Esophagus (tissue), 2 donors: ENCODE results near the gene SUSD5. TPM values are rescaled to one million over a fixed set of nuclear protein-coding genes. Genes with fewer than 3 reads are reported as not detected.

ENCODE experiments used
- H3K27ac ChIP-seq, 2 donors: one replicate each; pipeline ENCODE4 v1.5.1; 2013; ENCODE audit warnings: low read depth in 2 of 2, mild to moderate bottlenecking in 2 of 2, inconsistent platforms in 1 of 2, low read length in 1 of 2, moderate library complexity in 1 of 2
- H3K27me3 ChIP-seq, 2 donors: one replicate each; pipeline ENCODE4 v1.6.1; 2013; ENCODE audit warnings: low read length in 2 of 2, control low read depth in 1 of 2, mild to moderate bottlenecking in 1 of 2; ENCODE audit not compliant: insufficient read depth in 2 of 2, control insufficient read depth in 1 of 2
- H3K36me3 ChIP-seq, 2 donors: one replicate each; pipeline ENCODE4 v1.6.1; 2013; ENCODE audit warnings: low read length in 1 of 2; ENCODE audit not compliant: control insufficient read depth in 2 of 2, insufficient read depth in 2 of 2
- H3K4me1 ChIP-seq, 2 donors: one replicate each; pipeline ENCODE4 v1.6.1; 2013; ENCODE audit warnings: low read length in 1 of 2; ENCODE audit not compliant: control insufficient read depth in 2 of 2, insufficient read depth in 2 of 2
- H3K4me3 ChIP-seq, 2 donors: one replicate each; pipeline ENCODE4 v1.5.1; 2013; ENCODE audit warnings: low read length in 2 of 2, mild to moderate bottlenecking in 2 of 2, low read depth in 1 of 2, moderate library complexity in 1 of 2
- H3K9me3 ChIP-seq, 2 donors: one replicate each; pipeline ENCODE4 v1.6.1; 2013; ENCODE audit warnings: mild to moderate bottlenecking in 2 of 2, low read depth in 1 of 2, low read length in 1 of 2, moderate library complexity in 1 of 2; ENCODE audit not compliant: control insufficient read depth in 2 of 2, insufficient read depth in 1 of 2
- WGBS, 2 donors: extraction: QIAGEN DNeasy Blood & Tissue Kit; methylation state at CpG; one replicate each; pipeline ENCODE4 v1.1.7; 2013; 5-methylcytosine and 5-hydroxymethylcytosine counted together
- polyA plus RNA-seq, 2 donors: library from polyadenylated mRNA; stranded (reverse); fragments of 200-250 nt; gene quantifications; one replicate each; pipeline ENCODE4 v1.2.3, GENCODE V29; 2013
- donor health status: healthy with polysubstance abuse.
- donor health status: Bipolar disorder and iron deficiency.

The SUSD5 gene
- polyA plus RNA-seq = under 1 TPM; 0.04 to 0.16 TPM

DNA sequence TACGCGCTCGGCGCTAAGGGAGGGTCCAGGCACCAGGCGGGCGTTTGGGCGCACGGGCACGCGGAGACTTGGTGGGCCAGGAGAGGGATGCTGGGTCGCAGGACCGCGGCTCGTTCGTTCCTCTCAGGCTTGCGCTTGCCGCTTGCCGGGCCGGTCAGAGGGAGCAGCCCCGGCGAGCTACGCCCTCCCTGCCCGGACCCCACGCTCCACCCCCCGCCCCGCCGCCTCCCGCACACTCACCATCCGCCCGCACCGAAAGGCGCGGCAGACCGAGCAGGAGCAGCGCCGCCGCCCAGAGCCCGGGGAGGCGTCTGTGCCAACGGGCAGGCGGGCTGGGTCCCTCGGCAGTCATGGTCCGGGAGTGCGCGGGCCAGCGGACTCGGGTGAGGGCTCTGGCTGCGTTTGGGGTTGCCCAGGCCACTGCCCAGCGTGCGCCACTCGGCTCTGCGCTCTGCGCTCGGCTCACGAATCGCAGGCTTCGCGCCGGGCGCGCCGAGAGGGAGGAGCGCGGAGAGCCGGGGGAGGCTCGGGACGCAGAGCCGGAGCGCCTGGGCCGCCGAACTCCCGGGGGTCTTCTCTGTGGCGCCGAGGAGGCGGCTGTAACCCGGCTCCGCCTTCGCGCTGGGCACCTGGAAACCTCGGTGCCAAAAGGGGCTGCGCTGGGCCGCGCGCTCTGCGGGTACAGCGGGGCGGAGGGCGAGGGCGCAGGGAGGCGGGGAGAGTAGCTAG lies at the start of gene SUSD5:
Gene SUSD5, minus strand, starts transcription at position 365 of the 729 bp plus-strand sequence. Its CDS starts 13 bp downstream, at position 352.
- Histone ChIP-seq H3K4me3 (peak within 1 kb of the TSS; percentile 29 to 41), H3K27ac (no peak within 1 kb of the TSS), H3K9me3 (no peaks in the 10 kb centered on the region), H3K36me3 (no peaks in the 10 kb centered on the region), H3K4me1 (no peaks in the 10 kb centered on the region), H3K27me3 (peaks cover 0 to 11% of the 10 kb centered on the region in 2 donors)
- WGBS, 2 donors = 1 to 2% methylated on average over 82 to 90 of the region's 90 CpGs

DNA sequence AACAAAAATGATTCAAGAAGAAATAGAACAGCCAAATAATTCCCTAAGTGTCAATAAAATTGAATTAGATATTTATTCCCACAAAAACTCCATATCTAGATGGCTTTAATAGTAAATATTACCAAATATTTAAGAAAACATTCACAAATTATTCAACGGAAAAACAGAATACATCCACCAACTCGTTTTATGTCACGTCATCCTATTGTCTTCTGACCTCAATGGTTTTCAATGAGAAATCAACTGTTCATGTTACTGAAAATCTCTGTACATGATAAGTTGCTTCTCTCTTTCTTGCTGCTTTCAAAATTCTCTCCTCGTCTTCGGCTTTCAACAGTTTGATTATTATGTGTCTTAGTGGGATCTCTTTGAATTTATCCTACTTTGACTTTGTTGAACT lies 41.5 kb upstream of the SUSD5 start:
- H3K27me3 ChIP-seq = no peaks in the 10 kb centered on the region
- 86 to 92% methylated on average over 5 of the region's 5 CpGs for WGBS, 2 donors
- no peak overlapping the region for H3K27ac ChIP-seq
- no peaks in the 10 kb centered on the region for H3K36me3 ChIP-seq
- no peaks in the 10 kb centered on the region for H3K4me1 ChIP-seq
- no peaks in the 10 kb centered on the region for H3K9me3 ChIP-seq
- no peak overlapping the region for H3K4me3 ChIP-seq

DNA sequence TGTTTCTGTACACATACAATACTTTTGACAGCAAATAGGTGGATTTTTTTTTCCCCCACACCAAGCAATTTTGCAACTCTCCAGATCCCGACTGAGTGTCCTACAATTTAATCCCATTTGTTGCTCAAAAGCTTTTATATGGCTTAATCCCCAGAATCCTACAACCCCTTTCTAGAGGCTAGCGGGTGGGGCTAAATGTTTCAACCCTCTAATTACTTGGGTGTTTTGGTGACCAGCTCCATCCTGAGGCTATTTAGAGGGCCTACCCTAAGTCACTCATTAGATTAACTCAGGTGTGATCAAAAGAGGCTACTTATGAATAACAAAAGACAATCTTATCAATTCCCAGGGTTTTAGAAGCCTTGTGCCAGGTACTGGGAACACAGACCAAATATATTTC lies 37.6 kb upstream of the SUSD5 start:
- 66 to 70% methylated on average over 2 of the region's 2 CpGs for WGBS, 2 donors
- Histone ChIP-seq H3K27ac (no peak overlapping the region), H3K36me3 (no peaks in the 10 kb centered on the region), H3K4me3 (no peak overlapping the region), H3K27me3 (no peaks in the 10 kb centered on the region), H3K4me1 (no peaks in the 10 kb centered on the region), H3K9me3 (no peaks in the 10 kb centered on the region)

DNA sequence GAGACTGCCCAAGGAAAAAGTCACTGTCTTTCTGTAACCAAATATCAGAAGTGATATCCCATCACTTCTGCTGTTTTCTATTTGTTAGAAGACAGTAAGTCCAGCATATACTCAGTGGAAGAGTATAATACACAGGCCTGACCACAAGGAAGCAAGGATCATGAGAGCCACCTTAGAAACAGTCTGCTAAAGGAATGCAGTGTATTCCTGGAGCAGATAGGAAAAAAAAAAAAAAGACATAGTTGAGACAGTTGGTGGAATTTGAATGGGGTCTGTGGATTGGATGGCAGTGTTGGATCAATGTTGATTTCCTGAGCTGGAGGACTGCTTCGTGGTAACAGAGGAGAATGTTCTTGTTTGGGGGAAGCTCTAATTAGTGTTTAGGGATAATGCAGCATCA lies 32.1 kb upstream of the SUSD5 start:
- H3K4me1 ChIP-seq = no peaks in the 10 kb centered on the region
- H3K27ac ChIP-seq = no peak overlapping the region
- no peak overlapping the region for H3K4me3 ChIP-seq
- no peaks in the 10 kb centered on the region for H3K9me3 ChIP-seq
- H3K27me3 ChIP-seq = no peaks in the 10 kb centered on the region
- no peaks in the 10 kb centered on the region for H3K36me3 ChIP-seq
- WGBS, 2 donors = 34 to 41% methylated on average over 1 of the region's 1 CpG

DNA sequence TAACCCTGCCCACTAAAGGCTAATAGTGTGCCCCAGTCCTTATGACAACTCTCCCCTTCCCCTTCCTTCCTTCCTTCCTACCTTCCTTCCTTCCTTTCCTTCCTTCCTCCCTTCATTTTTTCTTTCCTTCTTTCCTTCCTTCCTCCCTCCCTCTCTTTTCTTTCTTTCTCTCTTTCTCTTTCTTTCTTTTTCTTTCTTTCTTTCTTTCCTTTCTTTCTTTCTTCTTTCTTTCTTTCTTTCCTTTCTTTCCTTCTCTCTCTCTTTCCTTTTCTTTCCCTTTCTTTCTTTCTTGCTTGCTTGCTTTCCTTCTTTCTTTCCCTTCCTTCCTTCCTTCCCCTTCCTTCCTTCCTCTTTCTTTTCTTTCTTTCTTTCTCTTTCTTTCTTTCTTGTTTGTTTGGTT lies 28.2 kb upstream of the SUSD5 start:
- no peak overlapping the region for H3K27ac ChIP-seq
- H3K27me3 ChIP-seq = no peaks in the 10 kb centered on the region
- no peak overlapping the region for H3K4me3 ChIP-seq
- no peaks in the 10 kb centered on the region for H3K36me3 ChIP-seq
- no peaks in the 10 kb centered on the region for H3K4me1 ChIP-seq
- peaks cover 0 to 2% of the 10 kb centered on the region in 2 donors for H3K9me3 ChIP-seq

DNA sequence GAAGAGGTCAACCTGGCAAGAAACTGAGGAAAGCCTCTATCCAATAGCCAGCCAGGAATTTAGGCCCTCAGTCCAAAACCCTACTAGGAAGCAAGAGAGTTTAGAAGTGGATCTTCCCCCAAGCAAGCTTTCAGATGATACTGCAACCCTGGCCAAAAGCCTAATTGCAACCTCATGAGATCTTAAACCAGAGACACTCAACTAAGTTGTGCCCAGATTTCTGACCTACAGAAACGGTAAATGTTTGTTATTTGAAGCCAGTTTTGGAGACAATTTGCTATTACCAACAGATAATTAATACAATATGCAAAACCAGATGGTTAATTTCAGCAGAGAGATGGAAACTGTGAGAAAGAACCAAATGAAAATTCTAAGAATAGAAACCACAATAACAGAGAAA lies 21.7 kb upstream of the SUSD5 start:
- H3K27ac ChIP-seq = no peak overlapping the region
- no peak overlapping the region for H3K4me3 ChIP-seq
- H3K36me3 ChIP-seq = no peaks in the 10 kb centered on the region
- WGBS, 2 donors = 67 to 69% methylated on average over 1 of the region's 1 CpG
- no peaks in the 10 kb centered on the region for H3K27me3 ChIP-seq
- H3K9me3 ChIP-seq = peaks cover 0 to 2% of the 10 kb centered on the region in 2 donors
- H3K4me1 ChIP-seq = no peaks in the 10 kb centered on the region

DNA sequence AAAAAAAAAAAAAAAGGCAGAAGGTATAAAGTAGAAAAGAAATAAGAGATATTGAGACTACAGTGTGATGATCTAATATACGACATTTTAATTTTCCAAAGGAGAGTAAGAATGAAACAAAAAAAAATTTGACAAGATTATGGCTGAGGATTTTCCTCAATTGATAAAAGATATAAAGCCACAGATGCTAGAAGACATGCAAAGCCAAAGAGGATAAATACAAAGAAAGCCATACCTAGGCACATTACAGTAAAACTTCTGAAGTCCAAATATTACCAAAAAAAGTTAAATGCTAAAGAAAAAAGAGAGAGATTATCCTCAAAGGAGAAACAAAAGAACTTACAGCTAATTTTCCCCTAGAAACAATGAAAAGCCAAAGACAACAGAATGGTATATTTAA lies 20.3 kb upstream of the SUSD5 start:
- Histone ChIP-seq H3K4me1 (no peaks in the 10 kb centered on the region), H3K9me3 (peaks cover 0 to 2% of the 10 kb centered on the region in 2 donors), H3K36me3 (no peaks in the 10 kb centered on the region), H3K4me3 (no peak overlapping the region), H3K27ac (no peak overlapping the region), H3K27me3 (no peaks in the 10 kb centered on the region)
- 93 to 96% methylated on average over 1 of the region's 1 CpG for WGBS, 2 donors

DNA sequence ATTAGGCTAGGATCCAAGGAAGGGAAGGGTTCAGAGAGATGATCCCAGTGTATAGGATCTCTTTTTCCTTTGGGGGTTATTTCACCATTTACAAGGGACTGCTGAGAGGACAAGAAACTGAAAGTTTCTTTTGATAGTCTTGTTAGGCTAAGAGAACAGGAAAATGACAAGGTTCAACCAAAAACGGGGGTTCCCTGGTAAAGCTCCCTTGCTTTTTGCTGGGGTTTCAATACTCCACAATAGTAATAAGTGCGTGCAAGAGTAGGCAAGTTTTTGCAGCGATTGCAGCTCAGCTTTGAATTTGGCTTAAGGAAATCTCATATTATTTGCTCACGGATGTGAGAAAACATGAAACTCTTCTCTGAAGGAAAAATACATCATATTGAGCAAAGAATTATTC lies 18.8 kb upstream of the SUSD5 start:
- H3K4me1 ChIP-seq = no peaks in the 10 kb centered on the region
- H3K4me3 ChIP-seq = no peak overlapping the region
- H3K9me3 ChIP-seq = no peaks in the 10 kb centered on the region
- WGBS, 2 donors = 81 to 85% methylated on average over 4 of the region's 4 CpGs
- no peak overlapping the region for H3K27ac ChIP-seq
- H3K27me3 ChIP-seq = no peaks in the 10 kb centered on the region
- H3K36me3 ChIP-seq = no peaks in the 10 kb centered on the region

DNA sequence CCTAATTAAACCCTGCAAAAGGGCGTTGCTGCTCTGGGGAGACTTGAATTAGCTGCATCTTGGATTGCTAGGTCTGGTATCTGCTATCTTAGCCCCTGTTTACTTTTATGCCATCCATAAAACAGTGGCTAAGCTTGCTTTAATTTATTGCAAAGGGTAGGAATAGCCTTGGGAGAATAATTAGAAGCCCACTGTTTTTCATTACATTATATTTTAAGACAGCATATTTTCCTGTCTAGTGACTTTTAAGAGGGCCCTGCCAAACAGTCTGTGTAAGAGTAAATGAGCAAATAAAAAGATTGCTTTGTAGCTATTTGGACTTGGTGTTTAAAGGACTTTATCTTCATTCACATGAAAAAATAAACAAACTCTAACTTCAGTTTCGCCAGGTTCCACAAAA lies 17.4 kb upstream of the SUSD5 start:
- H3K9me3 ChIP-seq = no peaks in the 10 kb centered on the region
- no peak overlapping the region for H3K27ac ChIP-seq
- WGBS, 2 donors = 53 to 56% methylated on average over 2 of the region's 2 CpGs
- no peaks in the 10 kb centered on the region for H3K4me1 ChIP-seq
- no peaks in the 10 kb centered on the region for H3K36me3 ChIP-seq
- no peaks in the 10 kb centered on the region for H3K27me3 ChIP-seq
- H3K4me3 ChIP-seq = no peak overlapping the region

DNA sequence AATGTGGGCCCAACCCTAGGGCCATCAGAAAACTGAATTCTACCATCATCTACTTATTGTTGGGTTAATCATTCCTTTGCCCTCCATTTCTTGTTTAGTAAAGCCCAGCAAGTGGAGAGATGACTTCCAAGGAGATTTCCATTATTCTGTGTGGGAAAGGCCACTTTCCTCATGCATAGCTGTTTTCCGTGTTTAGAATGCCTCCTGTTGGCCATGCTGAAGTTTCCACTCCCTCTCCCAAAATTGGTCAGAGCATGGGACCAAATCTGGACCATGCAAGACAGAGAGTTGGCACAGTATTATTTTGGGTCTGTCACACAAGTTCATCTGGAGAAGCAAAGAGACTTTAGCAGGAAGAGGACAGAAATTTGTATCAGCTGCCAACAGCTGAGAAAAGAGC lies 15.3 kb upstream of the SUSD5 start:
- Histone ChIP-seq H3K4me1 (no peaks in the 10 kb centered on the region), H3K27me3 (no peaks in the 10 kb centered on the region), H3K4me3 (no peak overlapping the region), H3K9me3 (no peaks in the 10 kb centered on the region), H3K36me3 (no peaks in the 10 kb centered on the region), H3K27ac (no peak overlapping the region)
- WGBS, 2 donors = 85 to 86% methylated on average over 1 of the region's 1 CpG
